ENCODE results near the gene SMC1B.

- TF ChIP-seq POLR2A (IDR thresholded peaks at IDR 0.05), result no peak
- no peak for TF ChIP-seq CTCF (IDR thresholded peaks at IDR 0.05)
These were observed 69.1 kb downstream of the SMC1B start for GRCh38 chr22:45344334-45344733.
